GM12872 (cell line): Measurements from ENCODE around the gene UNC13B.

Experiments used
- CTCF ChIP-seq: IDR thresholded peaks from 3 replicates; pipeline ENCODE4 v1.5.1; 2011; ENCODE audit warnings: low read depth, mild to moderate bottlenecking, low read length, moderate library complexity; ENCODE audit not compliant: insufficient read depth

UNC13B gene

DNA sequence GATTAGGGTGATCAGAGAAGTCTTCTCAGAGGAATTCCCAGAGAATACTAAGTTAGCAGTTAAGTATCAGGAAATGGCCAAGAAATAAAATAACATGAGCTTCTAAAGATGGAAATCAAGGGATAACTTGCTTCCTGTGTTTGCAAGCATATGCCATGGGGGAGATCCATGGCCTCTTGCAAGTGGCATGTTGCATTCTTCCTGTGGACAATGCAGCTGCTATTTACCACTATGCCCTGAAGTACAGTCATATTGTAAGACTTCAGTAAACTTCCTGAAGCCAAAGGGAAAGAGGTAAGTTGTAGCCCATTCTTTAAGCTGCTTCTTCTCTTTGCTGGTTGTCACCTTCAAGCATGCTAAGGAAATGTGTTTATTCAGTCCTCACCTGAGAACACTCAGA lies 173.4 kb downstream of the UNC13B start:
- no peak for TF ChIP-seq CTCF

- no peak for TF ChIP-seq CTCF
These were observed 176.3 kb downstream of the UNC13B start for GRCh38 chr9:35338086-35338485.

DNA sequence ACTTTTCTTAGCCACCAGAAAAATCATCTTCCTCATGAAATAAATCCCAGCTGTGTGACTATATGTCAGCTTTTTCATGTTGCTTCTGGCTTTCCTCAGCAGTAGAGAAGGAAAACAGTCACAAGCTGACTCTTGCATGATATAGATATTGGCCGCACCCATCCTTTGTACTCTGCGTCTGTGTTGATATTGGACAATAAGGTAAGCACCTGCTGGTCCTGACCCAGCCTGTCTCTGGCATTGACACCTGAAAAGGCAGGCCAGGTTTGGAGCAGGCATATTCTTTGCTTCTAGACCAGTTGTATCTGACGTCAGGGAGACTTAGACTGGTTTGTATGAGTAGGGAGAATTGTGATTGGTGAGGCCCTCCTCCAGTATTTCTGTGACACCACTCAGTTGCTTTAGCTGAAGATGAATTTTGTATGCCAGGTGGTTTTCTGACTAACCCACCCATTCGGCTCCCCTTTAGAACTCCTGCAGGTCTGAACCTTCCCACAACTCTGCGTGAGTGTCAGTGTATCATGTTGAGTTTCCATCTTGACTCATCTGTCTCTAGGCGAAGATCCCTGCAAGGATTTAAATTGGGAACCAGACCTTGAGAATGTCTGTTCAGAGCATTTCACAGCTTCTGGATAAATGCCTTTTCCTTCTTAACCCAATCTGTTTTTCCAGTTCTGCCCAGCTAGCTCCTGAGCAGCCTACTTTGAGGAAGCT lies 176.9 kb downstream of the UNC13B start:
- TF ChIP-seq CTCF = no peak

DNA sequence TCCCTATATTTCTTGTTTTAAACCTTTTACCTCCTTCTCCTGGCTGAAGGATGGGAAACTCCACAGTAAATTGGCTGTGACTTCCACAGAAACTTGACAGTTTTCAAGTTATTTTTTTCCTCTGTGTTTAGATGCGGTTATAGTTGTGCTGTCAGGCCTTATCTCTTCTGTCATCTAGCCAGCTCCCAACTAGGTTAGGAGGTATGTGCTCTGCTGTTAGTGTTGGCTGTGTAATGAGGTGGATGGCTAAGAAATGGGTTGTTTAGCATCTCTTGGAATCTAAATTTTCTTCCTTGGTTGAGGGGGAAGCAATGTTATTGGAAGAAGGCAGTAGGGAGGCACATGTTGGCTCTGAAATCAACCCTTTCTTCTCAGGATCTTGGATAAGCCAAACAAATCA lies 178.2 kb downstream of the UNC13B start:
- no peak for TF ChIP-seq CTCF

DNA sequence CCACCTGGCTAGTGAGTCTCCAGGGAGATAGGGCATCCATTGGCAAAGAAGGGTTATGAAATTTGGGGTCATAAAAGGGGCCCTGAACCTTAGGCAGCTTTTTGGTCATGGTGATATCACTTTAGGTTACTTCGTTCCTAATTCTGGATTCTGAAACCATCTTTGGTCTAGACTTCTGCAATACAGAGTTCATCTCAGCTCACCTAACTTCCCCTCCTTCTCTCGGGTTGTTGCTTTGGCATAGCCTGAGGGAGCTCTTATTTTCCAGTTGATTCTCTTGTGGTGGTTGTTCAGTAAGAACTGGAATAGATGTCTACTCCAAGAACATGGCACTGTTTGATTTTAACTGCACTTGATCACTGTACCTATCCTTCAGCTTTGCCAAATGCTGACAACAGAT lies 179.2 kb downstream of the UNC13B start:
- TF ChIP-seq CTCF = no peak

DNA sequence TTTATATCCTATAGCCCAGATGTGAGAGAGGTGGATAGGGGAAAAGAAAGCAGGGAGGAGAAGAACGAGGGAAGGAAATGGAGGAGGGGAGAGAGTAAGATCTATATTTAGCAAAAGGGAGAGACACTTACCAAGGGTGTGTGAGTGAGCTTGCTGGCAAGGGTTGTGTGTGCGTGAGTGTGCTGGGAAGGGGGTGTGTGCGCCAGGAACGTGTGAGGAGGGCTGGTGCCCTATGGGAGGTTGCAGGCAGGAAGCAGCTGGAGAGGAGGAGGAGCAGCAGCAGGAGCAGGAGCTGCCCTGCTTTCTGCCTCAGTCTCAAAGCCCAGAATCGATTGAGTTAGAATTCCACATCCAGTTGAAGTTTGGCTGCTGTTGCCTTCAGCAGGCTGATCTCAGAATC lies 179.8 kb downstream of the UNC13B start:
- TF ChIP-seq CTCF = no peak

GRCh38 chr9:35342221-35342958 lies 180.6 kb downstream of the UNC13B start:
- TF ChIP-seq CTCF = no peak
